Endothelial cell of umbilical vein (primary cell): ENCODE results near the gene PTGDS. TPM values are rescaled to one million over a fixed set of nuclear protein-coding genes. Genes with fewer than 3 reads are reported as not detected.

Source experiments
- BruUV-seq: library from RNA; stranded (reverse); fragments of 400-500 nt; replicated peaks from 2 replicates; lab custom pipeline; 2021; lab: Mats Ljungman, UMichigan
- CTCF ChIA-PET: fragments of 300-600, 350-600 bp; sonication (Branson Sonifier 250); formaldehyde crosslinking; loops from one replicate; lab custom pipeline; 2021; ENCODE audit warnings: antibody characterized with exemption, inconsistent platforms; lab: Charles Lee
- POLR2A ChIA-PET: fragments of 300-600, 350-600 bp; sonication (Branson Sonifier 250); formaldehyde crosslinking; loops from one replicate; lab custom pipeline; 2021; ENCODE audit warnings: antibody characterized with exemption, inconsistent platforms; lab: Charles Lee
- DNase-seq: peaks from one replicate; pipeline ENCODE4 v3.0.0-alpha.2; 2011; ENCODE audit warnings: low read depth, low spot score
- FAIRE-seq: peaks from 2 replicates; lab custom pipeline; 2011; peaks lifted over from hg19 to GRCh38; lab: Jason Lieb, UNC
- H2AFZ ChIP-seq: 2 replicates; pipeline ENCODE4 v1.6.0; 2012; ENCODE audit warnings: low read depth, low read length, control low read depth, inconsistent platforms
- H3K27ac ChIP-seq: 2 replicates; pipeline ENCODE4 v1.5.1; 2011; ENCODE audit warnings: low read depth, mild to moderate bottlenecking, control low read depth, low read length, moderate library complexity; ENCODE audit not compliant: insufficient read depth
- H3K27me3 ChIP-seq, 2 experiments: 2 replicates each; pipeline versions ENCODE4 v1.6.0 to v1.6.1; 2011; ENCODE audit warnings: low read length in 2 of 2, mixed read lengths in 1 of 2; ENCODE audit not compliant: control insufficient read depth in 2 of 2, insufficient read depth in 2 of 2
- H3K36me3 ChIP-seq, 2 experiments: 2 replicates in 1 of 2; 3 replicates in 1 of 2; pipeline ENCODE4 v1.5.1; 2011; ENCODE audit warnings: low read length in 2 of 2, mild to moderate bottlenecking in 1 of 2, moderate library complexity in 1 of 2; ENCODE audit not compliant: control insufficient read depth in 2 of 2, insufficient read depth in 2 of 2; ENCODE audit errors: extremely low read depth in 1 of 2
- H3K4me1 ChIP-seq: 3 replicates; pipeline ENCODE4 v1.5.1; 2011; ENCODE audit warnings: mild to moderate bottlenecking, low read length; ENCODE audit not compliant: control insufficient read depth, insufficient read depth; ENCODE audit errors: extremely low read depth
- H3K4me2 ChIP-seq: 2 replicates; pipeline ENCODE4 v1.6.1; 2011; ENCODE audit warnings: low read length, control low read depth, mixed read lengths; ENCODE audit not compliant: insufficient read depth
- H3K4me3 ChIP-seq, 3 experiments: fragments of 200-600 bp in 1 of 3; sonication (generic), shearing (Covaris generic) in 1 of 3; replicated peaks in 1 of 3; 2 replicates each; pipeline ENCODE4 v1.5.1; 2011 to 2016; ENCODE audit warnings: control low read depth in 3 of 3, low read length in 3 of 3, mild to moderate bottlenecking in 2 of 3, inconsistent platforms in 1 of 3, low read depth in 1 of 3, moderate library complexity in 1 of 3; ENCODE audit not compliant: insufficient read depth in 1 of 3
- H3K79me2 ChIP-seq: 2 replicates; pipeline ENCODE4 v1.6.0; 2012; ENCODE audit warnings: low read length, inconsistent platforms; ENCODE audit not compliant: control insufficient read depth, insufficient read depth
- H3K9ac ChIP-seq: replicated peaks from 2 replicates; pipeline ENCODE3; 2011; ENCODE audit warnings: low read length, control low read depth; ENCODE audit not compliant: insufficient read depth; ENCODE audit errors: extremely low read depth
- H3K9me1 ChIP-seq: replicated peaks from 3 replicates; pipeline ENCODE4 v1.6.0; 2011; ENCODE audit warnings: mild to moderate bottlenecking, low read length; ENCODE audit not compliant: control insufficient read depth, insufficient read depth; ENCODE audit errors: extremely low read depth
- H3K9me3 ChIP-seq: replicated peaks from 2 replicates; pipeline ENCODE4 v1.5.1; 2012; ENCODE audit warnings: low read length, inconsistent platforms; ENCODE audit not compliant: control insufficient read depth, insufficient read depth
- H4K20me1 ChIP-seq: replicated peaks from 2 replicates; pipeline ENCODE3; 2011; ENCODE audit warnings: mild to moderate bottlenecking, low read length; ENCODE audit not compliant: control insufficient read depth, insufficient read depth; ENCODE audit errors: extremely low read depth
- EZH2 ChIP-seq: IDR thresholded peaks from 2 replicates; pipeline ENCODE4 v1.6.1; 2012; ENCODE audit warnings: borderline replicate concordance, low read depth, mild to moderate bottlenecking, moderate library complexity, low read length, inconsistent platforms; ENCODE audit not compliant: severe bottlenecking
- FOS ChIP-seq: IDR thresholded peaks from 2 replicates; pipeline ENCODE4 v1.6.1; 2011; ENCODE audit warnings: mild to moderate bottlenecking, low read length, moderate library complexity, borderline replicate concordance; ENCODE audit not compliant: insufficient read depth
- GATA2 ChIP-seq: IDR thresholded peaks from 2 replicates; pipeline ENCODE4 v1.7.0; 2011; ENCODE audit warnings: low read depth, mild to moderate bottlenecking, moderate library complexity, mixed read lengths, low read length; ENCODE audit not compliant: insufficient read length, insufficient read depth
- JUN ChIP-seq: IDR thresholded peaks from 2 replicates; pipeline ENCODE4 v1.6.1; 2011; ENCODE audit warnings: borderline replicate concordance, low read depth; ENCODE audit not compliant: insufficient read length, insufficient read depth
- MYC ChIP-seq: IDR thresholded peaks from one replicate; pipeline ENCODE4 v1.6.1; 2011; ENCODE audit warnings: mild to moderate bottlenecking, low read depth, low read length
- POLR2A ChIP-seq: IDR thresholded peaks from 2 replicates; pipeline ENCODE4 v1.6.1; 2012; ENCODE audit warnings: low read depth, mild to moderate bottlenecking, control low read depth, low read length
- POLR2AphosphoS5 ChIP-seq: IDR thresholded peaks from 2 replicates; pipeline ENCODE4 v1.6.1; 2012; ENCODE audit warnings: low read depth, mild to moderate bottlenecking, control low read depth, low read length, moderate library complexity; ENCODE audit not compliant: insufficient read depth
- dilution Hi-C: fragments of 300-500 bp; cut with MboI; formaldehyde crosslinking; loops from one replicate; pipeline ENCODE4 v1.15.0; 2019; ENCODE audit warnings: low sequenced_read_pairs; ENCODE audit not compliant: extremely low pct_ligation_motif_present
- intact Hi-C: fragments of 100-400 bp; cut with micrococcal nuclease; formaldehyde crosslinking; loops from one replicate; pipeline ENCODE4 v1.10.0; 2022
- polyA plus RNA-seq, 4 experiments: library from polyadenylated mRNA; depleted of rRNA in 3 of 4; stranded (reverse) in 3 of 4; unstranded in 1 of 4; fragments of >200 nt; gene quantifications; 2 replicates each; pipeline versions ENCODE4 v1.2.1 to v1.2.3, GENCODE V29; 2011 to 2012; ENCODE audit warnings: missing spikeins in 1 of 4
- total RNA-seq: library from RNA; stranded (reverse); gene quantifications from 2 replicates; pipeline ENCODE4 v1.2.3, GENCODE V29; 2021
- TF ChIP-seq, protein P1 (sequence below), 2 donors: IDR thresholded peaks; 1 replicate in 1 of 2; 2 replicates in 1 of 2; pipeline ENCODE4 v1.5.1; 2011; ENCODE audit warnings: low read length in 2 of 2, mild to moderate bottlenecking in 2 of 2, moderate library complexity in 2 of 2, control low read depth in 1 of 2, inconsistent platforms in 1 of 2, low read depth in 1 of 2; ENCODE audit not compliant: insufficient read depth in 1 of 2; ENCODE audit errors: extremely low read depth in 1 of 2
- TF ChIP-seq, protein P2 (sequence below): IDR thresholded peaks from 2 replicates; pipeline ENCODE4 v1.6.1; 2011; ENCODE audit not compliant: insufficient read depth, insufficient read length

PTGDS gene
- total and polyA plus RNA-seq, 2 donors (not counting 3 experiments of a cell fraction or from before 2014, with no cell fraction given): not detected

DNA sequence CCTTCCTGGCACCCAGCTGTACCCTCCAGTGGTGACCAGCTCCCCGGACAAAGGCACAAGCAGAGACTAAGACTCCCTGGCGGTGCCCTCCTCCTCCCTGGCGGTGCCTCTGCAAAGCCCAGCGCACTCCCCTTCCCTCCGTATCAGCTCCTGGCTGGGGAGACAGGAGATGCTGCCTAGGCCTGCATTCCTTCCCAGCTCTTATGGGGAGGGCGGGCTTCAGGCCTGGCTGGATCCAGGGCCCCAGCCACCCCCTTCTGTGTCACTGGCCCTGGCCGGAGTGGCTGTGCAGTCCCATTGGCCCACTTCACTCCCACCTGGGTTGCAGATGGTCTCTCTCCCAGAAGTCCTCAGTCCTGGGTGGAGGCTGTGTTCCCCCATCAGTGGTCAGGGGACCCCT, 18.8 kb upstream of the PTGDS start:
- ChIA-PET CTCF (no interaction called here), POLR2A (no interaction called here)
- no TSS peak for BruUV-seq
- H3K9me1 ChIP-seq: no peaks in the 10 kb centered on the region
- H4K20me1 ChIP-seq: no peaks in the 10 kb centered on the region
- no peak overlapping the region for H3K27ac ChIP-seq
- H3K4me2 ChIP-seq: no peak overlapping the region
- FAIRE-seq (no peak), DNase-seq (no peak)
- H3K4me3 ChIP-seq: no peak overlapping the region
- TF ChIP-seq, protein P1, sequence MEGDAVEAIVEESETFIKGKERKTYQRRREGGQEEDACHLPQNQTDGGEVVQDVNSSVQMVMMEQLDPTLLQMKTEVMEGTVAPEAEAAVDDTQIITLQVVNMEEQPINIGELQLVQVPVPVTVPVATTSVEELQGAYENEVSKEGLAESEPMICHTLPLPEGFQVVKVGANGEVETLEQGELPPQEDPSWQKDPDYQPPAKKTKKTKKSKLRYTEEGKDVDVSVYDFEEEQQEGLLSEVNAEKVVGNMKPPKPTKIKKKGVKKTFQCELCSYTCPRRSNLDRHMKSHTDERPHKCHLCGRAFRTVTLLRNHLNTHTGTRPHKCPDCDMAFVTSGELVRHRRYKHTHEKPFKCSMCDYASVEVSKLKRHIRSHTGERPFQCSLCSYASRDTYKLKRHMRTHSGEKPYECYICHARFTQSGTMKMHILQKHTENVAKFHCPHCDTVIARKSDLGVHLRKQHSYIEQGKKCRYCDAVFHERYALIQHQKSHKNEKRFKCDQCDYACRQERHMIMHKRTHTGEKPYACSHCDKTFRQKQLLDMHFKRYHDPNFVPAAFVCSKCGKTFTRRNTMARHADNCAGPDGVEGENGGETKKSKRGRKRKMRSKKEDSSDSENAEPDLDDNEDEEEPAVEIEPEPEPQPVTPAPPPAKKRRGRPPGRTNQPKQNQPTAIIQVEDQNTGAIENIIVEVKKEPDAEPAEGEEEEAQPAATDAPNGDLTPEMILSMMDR (IDR thresholded peaks at IDR 0.05; ENCODE audit: extremely low read depth in 1 of 2, insufficient read depth in 1 of 2, low read depth in 1 of 2, low read length in 2 of 2): no peak
- TF ChIP-seq POLR2A (no peak), POLR2AphosphoS5 (no peak), FOS (no peak), JUN (no peak), MYC (no peak), EZH2 (no peak), GATA2 (no peak)
- TF ChIP-seq, protein P2, sequence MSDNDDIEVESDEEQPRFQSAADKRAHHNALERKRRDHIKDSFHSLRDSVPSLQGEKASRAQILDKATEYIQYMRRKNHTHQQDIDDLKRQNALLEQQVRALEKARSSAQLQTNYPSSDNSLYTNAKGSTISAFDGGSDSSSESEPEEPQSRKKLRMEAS: no peak
- H3K79me2 ChIP-seq: no peaks in the 10 kb centered on the region
- intact Hi-C loops (no loop called here), dilution Hi-C loops (no loop called here)
- no peaks in the 10 kb centered on the region for H3K36me3 ChIP-seq
- H3K4me1 ChIP-seq: no peaks in the 10 kb centered on the region
- no peaks in the 10 kb centered on the region for H3K9me3 ChIP-seq
- no peaks in the 10 kb centered on the region for H3K27me3 ChIP-seq
- H2AFZ ChIP-seq: no peak overlapping the region
- no peak overlapping the region for H3K9ac ChIP-seq
